Activated effector memory CD4-positive, alpha-beta T cell treated with anti-CD3 and anti-CD28 coated beads, Interleukin-2, amount 50 U/mL, for 16 hours (primary cell): ENCODE data around the gene PIK3R1.
A peak's percentile ranks its signal among the peaks of the same experiment; 100 is the strongest.
"Not testable (repeated sequence)": the region's sequence is repeated elsewhere in the genome, so short reads cannot be mapped to it uniquely, and the experiment has no call there.

Experiments used
- DNase-seq: peaks from one replicate; pipeline ENCODE4 v3.0.0-alpha.2; 2020

Gene PIK3R1

GRCh38 chr5:68194386-68194785 lies 21.2 kb upstream of the PIK3R1 start:
- DNase-seq: no peak

- no peak for DNase-seq
Measured at GRCh38 chr5:68195137-68195536, 20.4 kb upstream of the PIK3R1 start.

- DNase-seq: no peak
Measured at GRCh38 chr5:68196876-68197275, 18.7 kb upstream of the PIK3R1 start.

GRCh38 chr5:68200288-68200687 lies 15.3 kb upstream of the PIK3R1 start:
- DNase-seq: no peak

- DNase-seq: not testable (repeated sequence)
Measured at GRCh38 chr5:68210654-68211053, 4.9 kb upstream of the PIK3R1 start.

GRCh38 chr5:68214482-68215207 lies 911 bp upstream of the PIK3R1 start:
- no peak for DNase-seq

- DNase-seq: no peak
Measured at GRCh38 chr5:68215898-68216244, 315 bp downstream of the PIK3R1 start.

GRCh38 chr5:68216245-68217046 lies 890 bp downstream of the PIK3R1 start:
- DNase-seq: peak; percentile 86

- no peak for DNase-seq
Measured at GRCh38 chr5:68217047-68217355, 1.4 kb downstream of the PIK3R1 start.

- no peak for DNase-seq
Measured at GRCh38 chr5:68217528-68217927, 2.0 kb downstream of the PIK3R1 start.

GRCh38 chr5:68219161-68219816 lies 3.7 kb downstream of the PIK3R1 start:
- DNase-seq: no peak

GRCh38 chr5:68220260-68220659 lies 4.7 kb downstream of the PIK3R1 start:
- DNase-seq: no peak

GRCh38 chr5:68220914-68221313 lies 5.4 kb downstream of the PIK3R1 start:
- DNase-seq: no peak

- DNase-seq: no peak
Measured at GRCh38 chr5:68221488-68221887, 5.9 kb downstream of the PIK3R1 start.

- DNase-seq: no peak
Measured at GRCh38 chr5:68222310-68222709, 6.8 kb downstream of the PIK3R1 start.

- no peak for DNase-seq
Measured at GRCh38 chr5:68222824-68223354, 7.3 kb downstream of the PIK3R1 start.

- no peak for DNase-seq
Measured at GRCh38 chr5:68223904-68224303, 8.3 kb downstream of the PIK3R1 start.

- DNase-seq: no peak
Measured at GRCh38 chr5:68224509-68225187, 9.1 kb downstream of the PIK3R1 start.

GRCh38 chr5:68225188-68225910 lies 9.8 kb downstream of the PIK3R1 start:
- DNase-seq: no peak

- DNase-seq: no peak
Measured at GRCh38 chr5:68225911-68226545, 10.5 kb downstream of the PIK3R1 start.

- DNase-seq: no peak
Measured at GRCh38 chr5:68226546-68227073, 11.1 kb downstream of the PIK3R1 start.
